Measurements from ENCODE around the gene CNN3. TPM values are rescaled to one million over a fixed set of nuclear protein-coding genes. Genes with fewer than 3 reads are reported as not detected.

CNN3 gene
- total RNA-seq, 2 experiments from 2014 or later: 12.8 to 12.9 TPM

DNA sequence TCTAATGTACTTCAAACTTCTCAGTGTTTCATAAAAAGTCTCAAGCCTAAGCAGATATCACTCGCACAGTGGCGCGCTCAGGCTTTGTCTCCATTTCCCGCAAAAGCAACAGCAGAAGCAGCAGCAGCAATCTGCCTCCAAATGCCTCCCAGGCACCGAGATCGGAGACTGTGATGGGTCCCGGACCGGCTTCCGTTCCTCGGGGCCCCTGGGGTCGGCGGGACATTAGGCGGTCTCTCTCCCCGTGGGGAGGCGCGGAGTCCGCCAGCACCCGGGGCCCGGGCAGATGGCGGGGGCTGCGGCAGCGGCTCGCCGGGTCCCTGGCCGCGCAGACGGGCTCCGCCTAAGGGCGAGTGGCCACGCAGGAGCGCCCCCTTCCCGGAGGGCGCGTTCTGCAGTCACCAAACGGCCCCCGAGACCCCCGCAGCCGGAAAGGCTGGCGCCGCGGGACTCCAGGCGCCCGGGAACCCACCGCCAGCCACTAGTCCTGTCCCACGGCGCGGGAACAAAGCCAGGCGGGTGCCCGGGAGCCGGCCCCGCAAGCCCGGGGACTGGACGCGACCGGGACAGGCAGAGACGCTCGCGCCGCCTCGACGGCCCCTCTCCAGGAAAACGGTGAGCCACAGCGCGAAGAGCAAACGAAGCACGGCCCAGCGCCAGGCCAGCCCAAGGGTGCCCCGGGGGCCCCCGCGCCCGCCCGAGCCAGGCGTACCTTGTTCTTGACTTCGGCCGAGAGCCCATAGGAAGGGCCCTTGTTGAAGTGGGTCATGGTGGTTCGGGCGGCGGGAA is 590 bp downstream of the CNN3 start:
- DNase-seq: peak; percentile 53
- Mint-ChIP-seq H3K9me3 (no peaks in the 10 kb centered on the region), H3K27ac (peak overlapping the region; percentile 39), H3K4me3 (peak overlapping the region; percentile 85), H3K36me3 (ENCODE audit: low read depth) (peaks cover 2% of the 10 kb centered on the region), H3K27me3 (peaks cover 19% of the 10 kb centered on the region), H3K4me1 (ENCODE audit: low read depth) (peaks cover 15% of the 10 kb centered on the region)
- TF ChIP-seq, protein P1, sequence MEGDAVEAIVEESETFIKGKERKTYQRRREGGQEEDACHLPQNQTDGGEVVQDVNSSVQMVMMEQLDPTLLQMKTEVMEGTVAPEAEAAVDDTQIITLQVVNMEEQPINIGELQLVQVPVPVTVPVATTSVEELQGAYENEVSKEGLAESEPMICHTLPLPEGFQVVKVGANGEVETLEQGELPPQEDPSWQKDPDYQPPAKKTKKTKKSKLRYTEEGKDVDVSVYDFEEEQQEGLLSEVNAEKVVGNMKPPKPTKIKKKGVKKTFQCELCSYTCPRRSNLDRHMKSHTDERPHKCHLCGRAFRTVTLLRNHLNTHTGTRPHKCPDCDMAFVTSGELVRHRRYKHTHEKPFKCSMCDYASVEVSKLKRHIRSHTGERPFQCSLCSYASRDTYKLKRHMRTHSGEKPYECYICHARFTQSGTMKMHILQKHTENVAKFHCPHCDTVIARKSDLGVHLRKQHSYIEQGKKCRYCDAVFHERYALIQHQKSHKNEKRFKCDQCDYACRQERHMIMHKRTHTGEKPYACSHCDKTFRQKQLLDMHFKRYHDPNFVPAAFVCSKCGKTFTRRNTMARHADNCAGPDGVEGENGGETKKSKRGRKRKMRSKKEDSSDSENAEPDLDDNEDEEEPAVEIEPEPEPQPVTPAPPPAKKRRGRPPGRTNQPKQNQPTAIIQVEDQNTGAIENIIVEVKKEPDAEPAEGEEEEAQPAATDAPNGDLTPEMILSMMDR (IDR thresholded peaks at IDR 0.05): no peak
- intact Hi-C loops (cut with micrococcal nuclease): no loop called here
- CTCF ChIA-PET: interaction anchor here (2.1 kb wide), 1 partner anchor 72 kb away, joined by 9 read pairs; no protein-coding TSS in a partner anchor
- ATAC-seq: peak; percentile 41
- POLR2A ChIA-PET: interaction anchor here (0.6 kb wide), 1 partner anchor 1159 kb away, joined by 3 read pairs; no protein-coding TSS in a partner anchor

DNA sequence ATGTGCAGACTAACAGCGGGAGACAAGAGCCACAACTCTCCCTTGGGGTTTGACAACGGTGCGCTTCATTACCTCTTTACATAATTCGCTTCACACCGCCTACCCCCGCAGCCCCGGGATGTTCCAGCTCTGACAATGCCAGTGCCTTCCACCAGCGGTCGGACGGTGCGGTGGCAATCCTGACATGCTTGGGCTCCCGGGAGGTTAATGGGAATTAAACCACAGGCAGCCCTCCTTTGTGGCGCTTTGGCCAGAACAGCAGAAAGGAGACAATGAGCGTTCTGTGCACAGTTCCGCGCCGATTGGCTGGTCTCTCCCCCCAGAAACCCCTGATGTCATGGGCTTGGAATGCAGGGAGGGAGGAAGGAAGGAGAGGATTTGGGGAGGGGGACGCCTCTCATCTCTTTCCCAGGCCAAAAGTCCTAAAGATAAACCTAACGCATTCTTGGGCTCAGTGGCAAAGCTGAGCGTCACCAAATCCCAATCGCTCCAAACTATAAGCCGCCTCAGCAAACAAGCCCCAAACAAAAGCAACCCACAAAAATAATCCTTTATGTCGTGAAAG is 1.3 kb downstream of the CNN3 start:
- Mint-ChIP-seq H3K27ac (peak overlapping the region; percentile 39), H3K4me3 (peak overlapping the region; percentile 85), H3K9me3 (no peaks in the 10 kb centered on the region), H3K36me3 (ENCODE audit: low read depth) (peaks cover 2% of the 10 kb centered on the region), H3K4me1 (ENCODE audit: low read depth) (peaks cover 15% of the 10 kb centered on the region), H3K27me3 (peaks cover 19% of the 10 kb centered on the region)
- no peak for ATAC-seq
- CTCF ChIA-PET: no interaction called here
- peak; percentile 12 for DNase-seq
- POLR2A ChIA-PET: interaction anchor here (0.9 kb wide), 1 partner anchor 50 kb away, joined by 3 read pairs; no protein-coding TSS in a partner anchor
- TF ChIP-seq, protein P1 (IDR thresholded peaks at IDR 0.05): no peak
- intact Hi-C loops (cut with micrococcal nuclease): no loop called here

DNA sequence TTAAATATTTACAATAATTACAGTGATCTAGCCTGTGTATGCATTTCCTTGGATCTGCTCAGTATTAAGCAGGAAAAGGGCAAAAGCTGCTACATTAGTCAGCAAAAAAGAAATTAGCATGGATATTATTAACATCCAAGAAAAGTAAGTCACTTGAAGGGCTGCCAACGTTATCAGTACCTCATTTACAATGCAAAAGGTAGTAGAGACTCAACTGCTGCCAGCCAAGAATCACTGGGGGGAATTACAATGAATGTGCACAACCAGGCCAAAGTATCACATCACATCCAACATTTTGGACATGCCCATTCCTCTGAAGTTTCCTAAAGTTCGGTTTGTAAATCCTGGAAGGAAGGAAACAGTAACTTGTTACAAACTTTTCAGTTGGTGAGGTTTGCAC is 1.9 kb downstream of the CNN3 start:
- Mint-ChIP-seq H3K36me3 (ENCODE audit: low read depth) (peaks cover 2% of the 10 kb centered on the region), H3K27ac (no peak overlapping the region), H3K9me3 (no peaks in the 10 kb centered on the region), H3K4me1 (ENCODE audit: low read depth) (peaks cover 15% of the 10 kb centered on the region), H3K4me3 (peak overlapping the region; percentile 85), H3K27me3 (peaks cover 19% of the 10 kb centered on the region)
- intact Hi-C loops (cut with micrococcal nuclease): no loop called here
- ChIA-PET POLR2A (interaction anchor here (0.9 kb wide), 1 partner anchor 49 kb away, joined by 3 read pairs; no protein-coding TSS in a partner anchor), CTCF (interaction anchor here (2.0 kb wide), 1 partner anchor 118 kb away, joined by 6 read pairs; no protein-coding TSS in a partner anchor)
- DNase-seq: no peak
- no peak for ATAC-seq
- TF ChIP-seq, protein P1 (IDR thresholded peaks at IDR 0.05): no peak

DNA sequence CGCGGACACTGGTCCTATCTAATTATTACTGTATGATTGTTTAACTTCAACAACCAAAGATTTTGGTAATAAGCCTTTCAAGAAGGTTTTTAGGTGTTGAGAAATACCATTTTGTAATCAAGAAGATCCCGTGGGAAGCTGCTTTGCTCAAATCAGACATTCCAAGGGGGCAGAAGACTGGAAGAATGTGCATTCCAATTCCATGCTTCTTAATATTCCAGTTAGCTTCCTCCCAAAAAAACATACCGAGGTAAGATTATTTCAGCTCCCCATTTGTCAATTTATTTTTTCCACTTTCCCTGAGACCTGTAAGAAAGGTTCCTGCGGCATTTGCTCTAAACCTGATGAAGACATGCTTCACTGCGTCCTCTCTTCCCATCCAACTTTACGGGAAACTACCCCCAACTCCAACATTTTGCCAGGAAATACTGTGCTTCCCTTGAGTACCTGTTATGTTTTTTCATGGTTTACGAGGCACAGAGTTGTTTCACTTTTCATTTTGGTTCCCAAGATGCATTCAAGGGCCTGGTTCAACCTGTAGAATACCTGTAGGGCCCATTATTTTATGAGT is 4.1 kb downstream of the CNN3 start:
- no peak overlapping the region for H3K27ac Mint-ChIP-seq
- CTCF ChIA-PET: interaction anchor here (1.4 to 2.1 kb wide), 3 partner anchors 13 to 121 kb away, joined by 4 to 8 read pairs (median 6); no protein-coding TSS in a partner anchor
- peaks cover 2% of the 10 kb centered on the region for H3K36me3 Mint-ChIP-seq (ENCODE audit: low read depth)
- H3K27me3 Mint-ChIP-seq: peaks cover 14% of the 10 kb centered on the region
- peaks cover 15% of the 10 kb centered on the region for H3K4me1 Mint-ChIP-seq (ENCODE audit: low read depth)
- intact Hi-C loops (cut with micrococcal nuclease): no loop called here
- TF ChIP-seq, protein P1 (IDR thresholded peaks at IDR 0.05): no peak
- no peak overlapping the region for H3K4me3 Mint-ChIP-seq
- POLR2A ChIA-PET: no interaction called here
- no peak for ATAC-seq
- no peak for DNase-seq
- H3K9me3 Mint-ChIP-seq: no peaks in the 10 kb centered on the region

Measured in activated CD8-positive, alpha-beta T cell treated with anti-CD3 and anti-CD28 coated beads for 36 hours (primary cell).